ENCODE measurements around the gene ADD2. TPM values are rescaled to one million over a fixed set of nuclear protein-coding genes. Genes with fewer than 3 reads are reported as not detected.

The ADD2 gene
- total RNA-seq, 1 experiment from 2014 or later: 4.4 TPM

- no peak for TF ChIP-seq CTCF (conservative IDR thresholded peaks at IDR 0.05; ENCODE audit: low read depth, low read length)
- no peak for TF ChIP-seq EZH2 (IDR thresholded peaks at IDR 0.05; ENCODE audit: low read length, unreplicated experiment)
- no peak for TF ChIP-seq EZH2phosphoT487 (IDR thresholded peaks at IDR 0.05; ENCODE audit: borderline replicate concordance, low read length)
- CTCF ChIA-PET: no interaction called here
These were observed 117.0 kb downstream of the ADD2 start for GRCh38 chr2:70651014-70651413.

GRCh38 chr2:70648961-70649360 lies 119.0 kb downstream of the ADD2 start:
- ChIA-PET POLR2A (ENCODE audit: unreplicated experiment) (no interaction called here), CTCF (no interaction called here)
- H3F3A ChIP-seq (ENCODE audit: low read length, unreplicated experiment): no peaks in the 10 kb centered on the region
- H3K27me3 ChIP-seq (ENCODE audit: low read length): peaks cover 20% of the 10 kb centered on the region
- H3K4me1 ChIP-seq (ENCODE audit: insufficient read depth, low read length): no peaks in the 10 kb centered on the region
- H3K9me3 ChIP-seq (ENCODE audit: low read length): no peaks in the 10 kb centered on the region
- no peaks in the 10 kb centered on the region for H3K36me3 ChIP-seq (ENCODE audit: low read depth, low read length)
- no peaks in the 10 kb centered on the region for H4K20me1 ChIP-seq (ENCODE audit: low read length)
- DNase-seq: no peak
- intact Hi-C loops (cut with micrococcal nuclease): loop anchor here (1.0 kb wide), 2 partner anchors 308 to 345 kb away; no protein-coding TSS in a partner anchor
- H2AFZ ChIP-seq (ENCODE audit: low read length): no peak overlapping the region
- no TSS peak for BruUV-seq (replicated peaks)
- no peaks in the 10 kb centered on the region for H3K9me2 ChIP-seq (replicated peaks; ENCODE audit: low read length)
- TF ChIP-seq EZH2phosphoT487 (IDR thresholded peaks at IDR 0.05; ENCODE audit: borderline replicate concordance, low read length) (no peak), CTCF (conservative IDR thresholded peaks at IDR 0.05; ENCODE audit: low read depth, low read length) (no peak), EZH2 (IDR thresholded peaks at IDR 0.05; ENCODE audit: low read length, unreplicated experiment) (no peak)
- H3K9ac ChIP-seq (ENCODE audit: low read length): no peak overlapping the region
- H3K4me2 ChIP-seq (ENCODE audit: low read length): no peak overlapping the region
- ATAC-seq: no peak
- H3K4me3 ChIP-seq (ENCODE audit: low read length): no peak overlapping the region
- no peak overlapping the region for H3K27ac ChIP-seq (ENCODE audit: low read length)
- H3K79me2 ChIP-seq (ENCODE audit: low read length): no peaks in the 10 kb centered on the region

More at GRCh38 chr2:70651014-70651413, 117.0 kb downstream of the ADD2 start:
- DNase-seq (no peak), ATAC-seq (no peak)
- Histone ChIP-seq H3K4me3 (ENCODE audit: low read length) (no peak overlapping the region), H3K27me3 (ENCODE audit: low read length) (peaks cover 27% of the 10 kb centered on the region), H2AFZ (ENCODE audit: low read length) (no peak overlapping the region), H3K36me3 (ENCODE audit: low read depth, low read length) (no peaks in the 10 kb centered on the region), H3K79me2 (ENCODE audit: low read length) (no peaks in the 10 kb centered on the region), H3F3A (ENCODE audit: low read length, unreplicated experiment) (no peaks in the 10 kb centered on the region), H3K9ac (ENCODE audit: low read length) (no peak overlapping the region), H3K9me3 (ENCODE audit: low read length) (no peaks in the 10 kb centered on the region), H3K4me1 (ENCODE audit: insufficient read depth, low read length) (no peaks in the 10 kb centered on the region), H3K27ac (ENCODE audit: low read length) (no peak overlapping the region), H4K20me1 (ENCODE audit: low read length) (no peaks in the 10 kb centered on the region), H3K4me2 (ENCODE audit: low read length) (no peak overlapping the region), H3K9me2 (replicated peaks; ENCODE audit: low read length) (no peaks in the 10 kb centered on the region)
- POLR2A ChIA-PET (ENCODE audit: unreplicated experiment): no interaction called here
- intact Hi-C loops (cut with micrococcal nuclease): loop anchor here (10.0 kb wide), 1 partner anchor 294 kb away; no protein-coding TSS in a partner anchor
- no TSS peak for BruUV-seq (replicated peaks)

GRCh38 chr2:70647873-70648481 lies 120.0 kb downstream of the ADD2 start:
- intact Hi-C loops (cut with micrococcal nuclease): loop anchor here (1.0 kb wide), 2 partner anchors 307 to 344 kb away; no protein-coding TSS in a partner anchor
- POLR2A ChIA-PET (ENCODE audit: unreplicated experiment): interaction anchor here (0.6 kb wide), 1 partner anchor 354 kb away, joined by 4 read pairs; the partner anchor contains the start of gene SNRPG
- Histone ChIP-seq H3K79me2 (ENCODE audit: low read length) (no peaks in the 10 kb centered on the region), H3K27me3 (ENCODE audit: low read length) (peaks cover 13% of the 10 kb centered on the region), H3K36me3 (ENCODE audit: low read depth, low read length) (no peaks in the 10 kb centered on the region), H4K20me1 (ENCODE audit: low read length) (no peaks in the 10 kb centered on the region), H3K9me2 (replicated peaks; ENCODE audit: low read length) (no peaks in the 10 kb centered on the region), H3K9ac (ENCODE audit: low read length) (no peak overlapping the region), H2AFZ (ENCODE audit: low read length) (no peak overlapping the region), H3F3A (ENCODE audit: low read length, unreplicated experiment) (no peaks in the 10 kb centered on the region), H3K4me1 (ENCODE audit: insufficient read depth, low read length) (no peaks in the 10 kb centered on the region), H3K9me3 (ENCODE audit: low read length) (no peaks in the 10 kb centered on the region), H3K4me3 (ENCODE audit: low read length) (no peak overlapping the region), H3K27ac (ENCODE audit: low read length) (no peak overlapping the region), H3K4me2 (ENCODE audit: low read length) (no peak overlapping the region)
- DNase-seq: peak; percentile 85
- TF ChIP-seq CTCF (conservative IDR thresholded peaks at IDR 0.05; ENCODE audit: low read depth, low read length) (peak; percentile 97), EZH2 (IDR thresholded peaks at IDR 0.05; ENCODE audit: low read length, unreplicated experiment) (no peak)
- peak; percentile 76 for ATAC-seq
- CTCF ChIA-PET: interaction anchor here (1.8 kb wide), 1 partner anchor 344 kb away, joined by 8 read pairs; no protein-coding TSS in a partner anchor
- BruUV-seq (replicated peaks): no TSS peak

All from PC-3 (cell line).